ENCODE data around the gene DNAJC15. TPM values are rescaled to one million over a fixed set of nuclear protein-coding genes. Genes with fewer than 3 reads are reported as not detected.
"Not testable (repeated sequence)": the region's sequence is repeated elsewhere in the genome, so short reads cannot be mapped to it uniquely, and the experiment has no call there.

The DNAJC15 gene
- total RNA-seq, 1 donor from 2014 or later = 35.6 TPM

DNA sequence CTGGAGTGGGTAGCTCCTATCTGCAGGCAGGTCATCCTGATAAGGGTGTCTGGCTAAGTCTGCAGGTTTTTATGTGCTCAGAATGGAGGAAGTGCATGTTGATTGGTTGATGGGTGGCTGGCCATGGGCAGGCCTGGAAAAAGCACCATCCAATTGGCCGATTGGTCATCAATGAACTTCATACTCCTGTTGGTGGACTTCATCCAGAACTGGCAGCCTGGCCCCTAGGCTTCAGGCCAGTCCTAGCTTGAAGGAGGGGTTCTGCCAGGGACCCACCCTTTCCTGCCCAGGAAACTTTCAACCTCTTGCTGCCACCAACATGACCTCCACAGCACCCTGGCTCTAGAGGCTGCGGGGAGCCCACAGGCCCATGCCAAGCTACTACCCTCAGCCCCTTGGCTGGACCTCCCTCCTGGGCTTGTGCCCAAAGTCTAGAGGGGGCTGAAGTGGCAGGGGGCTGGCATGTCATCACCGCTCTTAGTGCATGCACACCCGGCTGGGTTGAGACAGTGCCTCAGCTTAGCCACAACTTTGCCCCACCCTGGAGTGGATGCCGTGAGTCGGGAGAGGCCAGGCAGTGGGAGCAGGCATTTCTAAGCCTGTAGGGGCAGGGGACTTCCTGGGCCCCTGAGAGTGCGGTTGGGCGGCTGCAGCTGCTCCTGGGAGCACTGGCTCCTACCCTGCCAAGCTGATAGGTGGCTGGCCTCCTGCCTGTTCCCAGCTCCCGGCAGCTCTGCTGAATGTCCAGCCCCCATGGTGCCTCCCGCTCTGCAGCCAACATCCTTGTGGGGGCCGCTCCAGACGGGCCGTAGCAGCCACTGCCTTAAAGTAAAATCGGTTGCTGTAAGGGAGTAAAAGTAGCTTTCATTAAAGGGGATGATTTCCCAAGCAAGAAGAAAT lies 13.2 kb downstream of the DNAJC15 start:
- intact Hi-C loops (cut with DNase I) = loop anchor here (2.0 kb wide), 1 partner anchor 18 kb away; no protein-coding TSS in a partner anchor
- peak; percentile 72 for DNase-seq (ENCODE audit: missing footprints)
- peak; percentile 94 for ATAC-seq

DNA sequence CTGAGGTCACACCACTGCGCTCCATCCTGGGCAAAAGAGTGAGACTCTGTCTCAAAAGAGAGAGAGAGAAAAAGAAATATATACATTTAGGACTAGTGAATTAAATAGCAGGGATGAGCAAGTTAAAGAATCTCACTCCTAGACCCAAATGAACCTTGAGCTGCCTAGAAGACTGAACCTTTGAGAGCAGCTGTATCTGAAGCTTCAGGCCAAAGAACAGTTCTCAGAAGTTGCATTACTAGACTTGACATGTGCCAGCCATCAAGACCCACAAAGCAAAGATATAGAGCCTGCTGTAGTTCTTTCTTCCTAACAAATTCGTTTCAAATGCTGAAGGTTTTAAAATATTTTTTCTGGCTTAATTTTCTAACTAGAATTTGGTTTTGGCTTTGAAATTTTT lies 16.6 kb downstream of the DNAJC15 start:
- DNase-seq (ENCODE audit: missing footprints) (no peak), ATAC-seq (no peak)
- intact Hi-C loops (cut with DNase I) = no loop called here

DNA sequence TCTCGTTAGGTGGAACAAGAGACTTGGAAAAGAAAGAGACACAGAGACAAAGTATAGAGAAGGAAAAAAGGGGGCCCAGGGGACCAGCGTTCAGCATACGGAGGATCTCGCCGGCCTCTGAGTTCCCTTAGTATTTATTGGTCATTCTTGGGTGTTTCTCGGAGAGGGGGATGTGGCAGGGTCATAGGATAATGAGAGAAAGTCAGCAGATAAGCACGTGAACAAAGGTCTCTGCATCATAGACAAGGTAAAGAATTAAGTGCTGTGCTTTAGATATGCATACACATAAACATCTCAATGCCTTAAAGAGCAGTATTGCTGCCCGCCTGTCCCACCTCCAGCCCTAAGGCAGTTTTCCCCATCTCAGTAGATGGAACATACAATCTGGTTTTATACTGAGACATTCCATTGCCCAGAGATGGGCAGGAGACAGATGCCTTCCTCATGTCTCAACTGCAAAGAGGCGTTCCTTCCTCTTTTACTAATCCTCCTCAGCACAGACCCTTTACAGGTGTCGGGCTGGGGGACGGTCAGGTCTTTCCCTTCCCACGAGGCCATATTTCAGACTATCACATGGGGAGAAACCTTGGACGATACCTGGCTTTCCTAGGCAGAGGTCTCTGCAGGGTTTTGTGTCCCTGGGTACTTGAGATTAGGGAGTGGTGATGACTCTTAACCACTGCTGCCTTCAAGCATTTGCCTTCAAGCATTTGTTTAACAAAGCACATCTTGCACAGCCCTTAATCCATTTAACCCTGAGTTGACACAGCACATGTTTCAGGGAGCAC lies 17.4 kb downstream of the DNAJC15 start:
- ATAC-seq; DNase-seq (ENCODE audit: missing footprints); intact Hi-C loops (cut with DNase I): not testable (repeated sequence)

DNA sequence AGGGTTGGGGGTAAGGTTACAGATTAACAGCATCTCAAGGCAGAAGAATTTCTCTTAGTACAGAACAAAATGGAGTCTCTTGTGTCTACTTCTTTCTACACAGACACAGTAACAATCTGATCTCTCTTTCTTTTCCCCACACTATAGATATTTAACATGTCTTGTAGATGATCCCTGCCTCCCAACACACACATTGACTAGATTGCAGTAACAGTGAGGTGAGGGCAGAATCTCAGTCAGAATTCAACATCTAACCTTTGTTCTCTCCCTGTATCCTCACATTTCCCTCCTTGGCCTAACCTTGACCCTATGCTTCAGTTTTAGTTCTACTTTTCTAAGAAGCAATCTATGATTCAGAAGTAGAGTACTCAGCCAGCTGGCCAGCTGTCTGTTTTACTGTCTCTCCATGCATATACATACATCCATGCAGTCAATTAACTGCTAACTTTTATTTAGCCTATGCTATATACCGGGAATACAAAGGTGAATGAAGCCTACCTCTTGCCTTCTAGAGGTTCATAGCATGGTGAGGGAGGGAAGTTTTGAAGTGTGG lies 18.1 kb downstream of the DNAJC15 start:
- no peak for DNase-seq (ENCODE audit: missing footprints)
- intact Hi-C loops (cut with DNase I) = no loop called here
- ATAC-seq = no peak

DNA sequence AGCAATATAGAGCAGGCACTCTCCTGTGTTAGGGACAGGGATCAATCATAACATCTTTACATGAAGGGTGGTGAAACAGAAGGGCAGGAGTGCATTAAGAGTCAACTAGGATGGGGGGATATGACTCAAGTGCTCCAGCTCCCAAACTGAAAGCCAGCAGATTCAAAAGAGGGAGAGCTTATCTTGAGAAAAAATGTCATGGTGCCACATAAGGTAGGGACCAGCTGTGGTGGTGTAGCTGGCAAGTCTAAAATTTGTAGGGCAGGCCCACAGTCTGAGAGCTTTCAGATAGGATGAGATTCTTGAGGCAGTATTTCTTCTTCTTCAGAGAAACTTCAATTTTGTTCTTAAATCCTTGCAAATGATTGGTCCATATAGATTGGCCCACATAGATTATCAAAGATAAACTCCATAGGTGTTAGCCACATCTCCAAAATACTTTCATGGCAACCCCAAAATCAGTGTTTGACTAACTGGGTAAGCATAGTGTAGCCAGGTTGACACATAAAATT lies 19.1 kb downstream of the DNAJC15 start:
- ATAC-seq = no peak
- no peak for DNase-seq (ENCODE audit: missing footprints)
- intact Hi-C loops (cut with DNase I) = no loop called here

DNA sequence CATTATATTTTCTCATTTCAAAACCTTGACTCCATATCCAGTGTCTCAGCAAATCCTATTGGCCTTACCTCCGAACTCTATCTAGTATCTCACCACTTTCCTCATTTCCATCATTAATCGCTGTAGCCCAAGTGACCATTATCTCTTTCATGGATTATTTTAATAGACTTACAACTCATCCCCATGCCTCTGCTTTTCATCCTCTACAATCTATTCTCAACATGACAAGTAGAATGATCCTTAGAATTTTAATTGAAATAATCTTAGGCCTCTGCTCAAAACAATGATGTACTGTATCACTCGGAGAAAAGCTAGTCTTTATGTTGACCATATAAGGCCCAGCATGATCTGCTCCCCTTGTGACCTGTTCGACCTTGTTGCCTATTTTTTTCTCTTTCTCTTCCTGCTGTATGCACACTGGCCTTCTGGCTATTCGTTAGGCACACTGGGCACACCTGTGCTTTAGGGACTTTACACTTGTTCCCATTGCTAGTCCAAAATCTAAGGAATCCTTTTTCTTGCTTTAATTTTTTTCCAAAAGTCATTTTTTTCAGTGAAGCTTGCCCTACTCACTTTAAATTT lies 21.4 kb downstream of the DNAJC15 start:
- DNase-seq (ENCODE audit: missing footprints) = no peak
- intact Hi-C loops (cut with DNase I) = no loop called here
- peak; percentile 28 for ATAC-seq

DNA sequence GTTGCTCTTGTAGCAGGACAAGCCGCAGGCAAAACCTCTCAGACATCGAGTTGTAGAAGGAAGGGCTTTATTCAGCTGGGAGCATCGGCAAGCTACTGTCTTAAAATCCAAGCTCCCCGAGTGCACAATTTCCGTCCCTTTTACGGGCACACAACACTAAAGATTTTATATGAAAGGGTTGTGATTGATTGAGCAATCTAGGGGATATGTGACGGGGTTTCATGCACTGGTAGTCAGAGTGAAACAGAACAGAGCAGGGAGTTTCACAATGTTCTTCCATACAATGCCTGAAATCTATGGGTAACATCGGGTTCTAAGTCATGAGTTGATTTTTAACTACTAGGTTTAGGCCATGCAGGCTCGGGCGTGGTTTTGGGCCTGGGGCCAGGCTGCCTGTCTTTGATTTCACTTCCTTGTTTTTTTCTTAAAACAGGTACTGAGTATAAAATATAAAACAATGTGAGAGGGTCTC lies 22.0 kb downstream of the DNAJC15 start:
- peak; percentile 70 for DNase-seq (ENCODE audit: missing footprints)
- ATAC-seq; intact Hi-C loops (cut with DNase I): not testable (repeated sequence)

DNA sequence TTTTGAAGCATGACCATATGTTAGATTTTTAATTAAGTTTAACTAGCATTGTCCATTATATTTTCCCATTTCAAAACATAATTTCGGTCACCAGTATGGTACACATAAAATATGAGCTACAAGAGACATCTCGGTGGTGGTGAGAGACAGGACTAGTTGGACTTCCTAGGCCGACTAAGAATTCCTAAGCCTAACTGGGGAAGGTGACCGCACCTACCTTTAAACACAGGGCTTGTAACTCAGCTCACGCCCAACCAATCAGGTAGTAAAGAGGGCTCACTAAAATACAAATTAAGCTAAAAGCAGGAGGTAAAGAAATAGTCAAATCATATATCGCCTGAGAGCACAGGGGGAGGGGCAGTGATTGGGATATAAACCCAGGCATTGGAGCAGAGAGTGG lies 22.9 kb downstream of the DNAJC15 start:
- DNase-seq (ENCODE audit: missing footprints) = no peak
- intact Hi-C loops (cut with DNase I) = no loop called here
- ATAC-seq = no peak

DNA sequence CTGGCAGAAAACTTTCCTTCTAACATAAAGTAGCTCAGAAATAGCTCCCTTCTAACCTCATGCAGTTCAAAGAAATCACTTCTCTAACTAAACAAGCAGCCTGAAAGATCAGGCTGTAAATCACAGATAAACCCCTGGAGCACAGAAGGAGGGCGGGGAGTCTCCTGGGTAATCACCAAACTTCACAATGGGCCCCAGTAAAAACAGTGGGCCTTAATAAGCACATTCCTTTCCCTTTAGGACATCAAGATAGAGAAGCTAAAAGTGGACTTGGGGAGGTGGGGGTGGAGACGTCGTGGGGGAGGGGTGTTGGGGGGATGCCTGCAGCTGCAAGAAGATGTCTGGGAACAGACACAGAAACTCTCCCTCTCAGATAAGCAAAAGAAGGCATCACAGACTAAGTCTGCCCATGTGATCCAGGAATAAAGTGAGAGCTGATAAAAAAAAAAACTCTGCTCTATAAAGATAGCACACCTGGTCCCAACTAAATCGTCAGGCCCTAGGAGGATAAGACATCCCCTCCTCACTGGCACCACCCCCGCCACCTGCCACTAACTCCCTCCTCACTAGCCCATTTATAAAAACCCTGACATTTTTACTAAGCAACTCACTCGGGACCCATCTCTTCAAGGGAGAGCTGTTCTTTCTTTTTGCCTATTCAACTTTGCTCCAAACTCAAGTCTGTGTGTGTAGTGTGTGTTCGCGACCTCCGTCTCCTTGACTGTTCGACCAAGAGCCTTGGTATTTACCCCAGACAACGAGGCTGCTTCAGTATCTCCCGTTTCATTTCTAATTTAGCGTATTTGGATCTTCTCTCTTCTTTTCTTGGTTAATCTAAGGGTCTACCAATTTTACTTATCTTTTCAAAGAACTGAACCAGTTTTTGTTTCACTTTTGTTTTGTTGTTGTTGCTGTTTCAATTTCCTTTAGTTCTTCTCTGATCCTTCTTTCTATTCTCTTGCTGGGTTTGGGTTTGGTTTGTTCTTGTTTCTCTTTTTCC lies 31.7 kb downstream of the DNAJC15 start:
- ATAC-seq (peak; percentile 61), DNase-seq (ENCODE audit: missing footprints) (no peak)
- intact Hi-C loops (cut with DNase I) = loop anchor here (2.0 kb wide), 1 partner anchor 18 kb away; no protein-coding TSS in a partner anchor

DNA sequence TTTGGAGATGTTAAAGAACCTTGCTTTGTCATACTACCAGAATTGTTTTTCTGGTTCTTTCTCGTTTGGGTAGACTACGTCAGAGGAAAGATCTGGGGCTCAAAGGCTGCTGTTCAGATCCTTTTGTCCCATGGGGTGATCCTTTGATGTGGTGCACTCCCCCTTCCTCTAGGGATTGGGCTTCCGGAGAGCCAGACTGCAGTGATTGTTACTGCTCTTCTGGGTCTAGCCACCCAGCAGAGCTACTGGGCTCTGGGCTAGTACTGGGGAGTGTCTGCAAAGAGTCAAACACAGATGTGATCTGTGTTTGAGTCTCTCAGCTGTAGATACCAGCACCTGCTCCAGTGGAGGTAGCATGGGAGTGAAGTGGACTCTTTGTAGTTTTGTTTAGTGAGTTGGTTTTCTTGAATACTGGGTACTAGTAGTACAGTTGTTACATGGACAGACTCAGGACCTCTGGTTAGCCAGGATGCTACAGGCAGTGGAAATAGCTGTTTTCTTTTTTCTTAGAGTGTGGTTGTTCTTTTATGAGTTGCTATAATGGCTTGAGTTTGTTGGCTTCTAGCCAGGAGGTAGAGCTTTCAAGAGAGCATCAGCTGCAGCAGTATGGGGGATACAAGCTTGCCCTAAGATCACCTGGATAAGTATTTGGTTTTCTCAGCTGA lies 34.4 kb downstream of the DNAJC15 start:
- DNase-seq (ENCODE audit: missing footprints) (no peak), ATAC-seq (peak; percentile 24)
- intact Hi-C loops (cut with DNase I) = no loop called here

DNA sequence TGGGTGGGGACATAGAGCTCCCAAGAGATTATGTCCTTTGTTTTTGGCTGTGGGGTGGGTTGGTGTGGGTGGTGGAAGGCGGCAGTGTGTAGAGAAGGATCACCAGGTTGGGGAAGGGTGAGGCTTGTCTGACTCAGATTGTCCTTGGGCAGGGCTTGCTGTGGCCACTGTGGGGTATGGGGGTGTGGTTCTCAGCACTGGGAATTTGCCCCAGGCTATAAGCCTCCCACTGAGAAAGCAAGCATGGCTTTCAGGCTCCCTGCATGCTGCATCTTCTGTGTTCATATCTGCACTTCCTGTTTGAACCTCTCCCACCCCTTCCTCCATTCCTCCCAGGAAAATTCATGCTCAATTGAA lies 34.9 kb downstream of the DNAJC15 start:
- intact Hi-C loops (cut with DNase I) = no loop called here
- DNase-seq (ENCODE audit: missing footprints) (no peak), ATAC-seq (peak; percentile 17)

DNA sequence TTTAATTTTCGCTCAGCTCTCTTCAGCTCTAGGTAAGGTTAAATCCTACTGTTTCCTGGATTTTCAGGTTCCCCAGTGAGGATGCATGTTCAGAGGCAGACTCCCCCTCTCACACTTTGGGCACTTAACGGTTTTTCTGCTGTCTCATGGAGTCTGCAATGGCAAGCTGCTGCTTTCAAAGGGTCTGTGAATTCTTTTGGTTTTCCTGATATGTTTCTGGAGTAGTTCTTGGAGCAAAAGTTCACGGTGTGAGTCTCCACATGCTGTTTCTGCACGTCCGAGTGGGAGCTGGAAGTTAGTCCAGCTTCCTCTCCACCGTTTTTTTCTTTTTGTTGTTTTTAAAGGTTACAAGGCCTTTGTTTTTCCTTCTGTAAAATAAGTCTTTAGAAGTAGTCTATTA lies 35.4 kb downstream of the DNAJC15 start:
- no peak for ATAC-seq
- DNase-seq (ENCODE audit: missing footprints) = no peak
- intact Hi-C loops (cut with DNase I) = no loop called here

DNA sequence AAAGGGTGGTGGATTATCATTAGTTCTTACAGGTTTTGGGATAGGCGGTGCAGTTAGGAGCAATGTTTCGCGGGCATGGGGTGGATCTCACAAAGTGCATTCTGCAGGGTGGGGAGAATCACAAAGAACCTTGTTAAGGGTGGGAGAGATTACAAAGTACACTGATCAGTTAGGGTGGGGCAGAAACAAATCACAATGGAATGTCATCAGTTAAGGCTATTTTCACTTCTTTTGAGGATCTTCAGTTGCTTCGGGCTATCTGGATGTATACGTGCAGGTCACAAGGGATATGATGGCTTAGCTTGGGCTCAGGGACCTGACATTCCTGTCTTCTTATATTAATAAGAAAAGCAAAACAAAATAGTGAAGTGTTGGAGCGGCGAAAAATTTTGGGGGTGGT lies 36.4 kb downstream of the DNAJC15 start:
- intact Hi-C loops (cut with DNase I); DNase-seq (ENCODE audit: missing footprints); ATAC-seq: not testable (repeated sequence)

DNA sequence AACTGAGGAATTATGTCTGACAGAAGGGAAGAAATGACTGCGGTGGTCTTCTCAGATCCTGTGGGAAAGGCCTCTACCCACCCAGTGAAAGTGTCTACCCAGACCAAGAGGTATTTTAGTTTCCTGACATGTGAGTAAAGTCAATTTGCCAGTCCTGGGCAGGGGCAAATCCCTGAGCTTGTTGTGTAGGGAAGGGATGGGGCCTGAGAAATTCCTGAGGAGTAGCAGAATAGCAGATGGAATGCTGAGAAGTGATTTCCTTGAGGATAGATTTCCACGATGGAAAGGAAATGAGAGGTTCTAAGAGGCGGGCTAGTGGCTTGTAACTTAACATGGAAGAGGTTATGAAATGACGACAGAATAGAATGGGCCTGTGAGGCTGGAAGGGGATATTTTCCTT lies 37.4 kb downstream of the DNAJC15 start:
- ATAC-seq; intact Hi-C loops (cut with DNase I): not testable (repeated sequence)

DNA sequence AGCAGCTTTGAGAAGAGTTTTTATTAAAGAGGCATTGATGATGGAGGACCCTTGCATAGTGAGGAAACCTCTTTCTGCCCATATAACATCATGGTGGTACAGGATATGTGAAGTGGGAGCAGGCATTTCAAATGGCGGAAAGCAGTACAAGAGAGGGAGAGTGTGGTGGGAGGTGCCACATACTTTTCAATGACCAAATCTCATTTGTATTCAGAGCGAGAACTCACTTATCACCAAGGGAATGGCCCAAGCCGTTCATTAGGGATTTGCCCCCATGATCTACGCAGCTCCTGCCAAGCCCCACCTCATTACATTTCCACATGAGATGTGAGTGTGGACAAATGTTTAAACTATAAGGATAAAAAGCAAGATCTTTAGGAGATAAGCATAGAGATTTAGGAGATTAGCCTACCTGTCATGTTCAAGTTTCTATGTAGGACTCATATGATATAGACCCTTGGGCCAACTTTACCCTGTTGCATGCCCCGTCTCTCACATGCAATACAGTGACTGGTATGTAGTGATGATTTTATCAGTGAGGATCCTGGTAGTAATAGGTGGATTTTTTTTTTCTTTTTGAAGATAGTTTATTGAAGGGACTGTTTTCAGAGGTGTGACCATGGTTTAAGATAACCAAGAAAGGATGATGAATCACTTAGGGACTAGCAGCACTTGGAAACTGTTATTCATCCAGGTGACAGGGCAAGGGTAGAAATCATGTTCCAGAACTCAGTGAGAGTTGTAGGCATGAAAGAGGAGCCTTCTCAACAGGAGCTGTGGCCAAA lies 38.3 kb downstream of the DNAJC15 start:
- DNase-seq (ENCODE audit: missing footprints) (no peak), ATAC-seq (no peak)
- intact Hi-C loops (cut with DNase I) = no loop called here

More for the DNA sequence above, 37.4 kb downstream of the DNAJC15 start:
- not testable (repeated sequence) for DNase-seq (ENCODE audit: missing footprints)

DNA sequence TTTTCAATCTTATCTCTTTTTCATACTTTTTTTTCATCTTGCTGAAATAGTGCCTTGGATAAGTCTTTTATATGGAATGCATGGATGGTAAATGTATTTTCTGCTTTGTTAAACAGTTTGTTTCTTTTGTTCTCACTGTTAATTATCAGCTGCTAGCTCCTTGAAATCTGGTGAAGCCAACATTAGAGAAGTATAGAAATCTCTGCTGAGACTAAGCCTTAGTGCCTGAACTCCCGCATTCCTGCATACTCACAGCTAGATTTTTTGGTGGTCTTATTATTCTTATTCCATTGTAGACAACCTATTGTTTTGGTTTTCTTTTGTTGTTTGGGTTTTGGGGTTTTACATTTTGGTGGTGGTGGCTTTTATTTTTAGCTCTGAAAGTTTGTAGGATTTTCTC lies 48.4 kb downstream of the DNAJC15 start:
- intact Hi-C loops (cut with DNase I) = no loop called here
- no peak for ATAC-seq
- DNase-seq (ENCODE audit: missing footprints) = no peak

All from Right ventricle myocardium inferior (tissue), 1 donor.